ENCODE measurements around the gene ENOX2. TPM values are rescaled to one million over a fixed set of nuclear protein-coding genes. Genes with fewer than 3 reads are reported as not detected.

ENOX2 gene
- total RNA-seq, 4 donors from 2014 or later, result 12.7 to 26.9 (median 21.4) TPM

GRCh38 chrX:130705591-130705990 is 197.4 kb downstream of the ENOX2 start:
- TF ChIP-seq CTCF (IDR thresholded peaks at IDR 0.05; ENCODE audit: low read depth), result no peak

GRCh38 chrX:130704053-130705038 is 198.7 kb downstream of the ENOX2 start:
- TF ChIP-seq CTCF (IDR thresholded peaks at IDR 0.05; ENCODE audit: low read depth), result no peak

GRCh38 chrX:130702867-130703707 is 199.9 kb downstream of the ENOX2 start:
- no peak for TF ChIP-seq CTCF (IDR thresholded peaks at IDR 0.05; ENCODE audit: low read depth)

- no peak for TF ChIP-seq CTCF (IDR thresholded peaks at IDR 0.05; ENCODE audit: low read depth)
These were observed 202.4 kb downstream of the ENOX2 start for GRCh38 chrX:130700629-130701028.

- TF ChIP-seq CTCF (IDR thresholded peaks at IDR 0.05; ENCODE audit: low read depth), result no peak
These were observed 203.4 kb downstream of the ENOX2 start for GRCh38 chrX:130699618-130700017.

GRCh38 chrX:130696542-130696941 is 206.5 kb downstream of the ENOX2 start:
- no peak for TF ChIP-seq CTCF (IDR thresholded peaks at IDR 0.05; ENCODE audit: low read depth)

- TF ChIP-seq CTCF (IDR thresholded peaks at IDR 0.05; ENCODE audit: low read depth), result no peak
These were observed 207.1 kb downstream of the ENOX2 start for GRCh38 chrX:130695931-130696330.

All from subcutaneous adipose tissue (tissue), 4 donors.